Bronchial epithelial cell (primary cell): Measurements from ENCODE around the gene CTDSPL2. TPM values are rescaled to one million over a fixed set of nuclear protein-coding genes. Genes with fewer than 3 reads are reported as not detected.

Source experiments
- DNase-seq: peaks from one replicate; pipeline ENCODE4 v3.0.0-alpha.2; 2010; ENCODE audit warnings: low read depth
- FAIRE-seq: peaks from 2 replicates; lab custom pipeline; 2011; peaks lifted over from hg19 to GRCh38; lab: Jason Lieb, UNC
- H3K27me3 ChIP-seq: 2 replicates; pipeline ENCODE4 v1.5.1; 2011; ENCODE audit warnings: low read length; ENCODE audit not compliant: control insufficient read depth, insufficient read depth
- H3K36me3 ChIP-seq: 2 replicates; pipeline ENCODE4 v1.5.1; 2011; ENCODE audit warnings: low read length; ENCODE audit not compliant: control insufficient read depth, insufficient read depth
- H3K4me3 ChIP-seq: 2 replicates; pipeline ENCODE4 v1.5.1; 2011; ENCODE audit warnings: mild to moderate bottlenecking, low read depth, low read length, control low read depth
- total RNA-seq: library from RNA; depleted of rRNA; stranded (reverse); fragments of >200 nt; gene quantifications from 2 replicates; pipeline ENCODE4 v1.2.1, GENCODE V29; 2014
- TF ChIP-seq, protein P1 (sequence below): IDR thresholded peaks from 2 replicates; pipeline ENCODE4 v1.5.1; 2011; ENCODE audit warnings: mild to moderate bottlenecking, moderate library complexity, low read length, control low read depth, inconsistent platforms; ENCODE audit not compliant: insufficient read depth, severe bottlenecking

CTDSPL2 gene
- total RNA-seq, 1 donor from 2014 or later = 49.0 TPM

DNA sequence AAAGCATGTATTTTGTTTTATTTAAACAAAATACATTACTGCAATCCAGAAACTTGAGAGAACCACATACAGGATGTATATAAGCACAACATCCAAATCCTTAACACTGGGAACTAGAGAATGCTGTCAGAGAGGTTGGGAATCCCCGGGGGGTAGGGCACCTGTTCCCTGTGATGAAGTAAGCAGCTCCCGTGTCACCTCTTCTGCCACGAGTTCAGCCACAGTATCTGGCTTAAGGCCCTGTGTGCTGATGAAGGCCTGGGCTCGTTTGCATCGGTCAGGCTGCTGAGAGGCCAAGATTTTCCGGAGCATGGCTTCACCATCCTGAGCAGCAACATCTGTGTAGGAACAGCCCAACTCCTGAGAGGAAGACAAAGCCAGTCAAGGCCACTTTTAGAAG is 146.0 kb downstream of the CTDSPL2 start:
- peaks cover 20% of the 10 kb centered on the region for H3K36me3 ChIP-seq
- FAIRE-seq = no peak
- H3K27me3 ChIP-seq = no peaks in the 10 kb centered on the region
- TF ChIP-seq, protein P1, sequence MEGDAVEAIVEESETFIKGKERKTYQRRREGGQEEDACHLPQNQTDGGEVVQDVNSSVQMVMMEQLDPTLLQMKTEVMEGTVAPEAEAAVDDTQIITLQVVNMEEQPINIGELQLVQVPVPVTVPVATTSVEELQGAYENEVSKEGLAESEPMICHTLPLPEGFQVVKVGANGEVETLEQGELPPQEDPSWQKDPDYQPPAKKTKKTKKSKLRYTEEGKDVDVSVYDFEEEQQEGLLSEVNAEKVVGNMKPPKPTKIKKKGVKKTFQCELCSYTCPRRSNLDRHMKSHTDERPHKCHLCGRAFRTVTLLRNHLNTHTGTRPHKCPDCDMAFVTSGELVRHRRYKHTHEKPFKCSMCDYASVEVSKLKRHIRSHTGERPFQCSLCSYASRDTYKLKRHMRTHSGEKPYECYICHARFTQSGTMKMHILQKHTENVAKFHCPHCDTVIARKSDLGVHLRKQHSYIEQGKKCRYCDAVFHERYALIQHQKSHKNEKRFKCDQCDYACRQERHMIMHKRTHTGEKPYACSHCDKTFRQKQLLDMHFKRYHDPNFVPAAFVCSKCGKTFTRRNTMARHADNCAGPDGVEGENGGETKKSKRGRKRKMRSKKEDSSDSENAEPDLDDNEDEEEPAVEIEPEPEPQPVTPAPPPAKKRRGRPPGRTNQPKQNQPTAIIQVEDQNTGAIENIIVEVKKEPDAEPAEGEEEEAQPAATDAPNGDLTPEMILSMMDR = no peak
- no peak for DNase-seq
- H3K4me3 ChIP-seq = no peak overlapping the region

DNA sequence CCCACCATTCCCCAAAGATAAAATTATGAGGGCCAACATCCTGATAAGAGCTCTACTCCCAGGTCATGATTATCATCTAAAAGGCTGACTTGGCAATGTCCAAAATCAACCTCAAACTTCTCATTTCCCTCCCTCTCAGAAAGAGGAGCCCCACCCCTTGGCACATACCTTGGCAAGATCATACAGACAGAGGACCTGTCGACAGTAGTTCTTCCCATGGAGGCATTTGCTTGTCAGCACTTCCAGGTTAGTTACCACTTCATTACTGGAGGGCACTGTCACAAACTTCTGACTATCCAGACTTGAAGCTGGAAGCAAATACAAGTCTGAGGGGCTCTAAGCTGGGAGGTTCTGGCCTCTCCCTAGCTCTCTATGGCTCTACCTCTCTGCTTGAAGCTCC is 147.3 kb downstream of the CTDSPL2 start:
- no peak for FAIRE-seq
- DNase-seq = no peak
- Histone ChIP-seq H3K4me3 (no peak overlapping the region), H3K36me3 (peaks cover 20% of the 10 kb centered on the region), H3K27me3 (no peaks in the 10 kb centered on the region)
- TF ChIP-seq, protein P1 = no peak

Other genes with a start within 250 kb of the CTDSPL2 start
- 1.3 and 2.0 TPM in 2 replicates for gene FRMD5, start 232.4 kb upstream of the CTDSPL2 start, total RNA-seq
- gene GOLM2, start 138.9 kb upstream of the CTDSPL2 start, total RNA-seq = 46.5 and 47.7 TPM in 2 replicates
- gene EIF3J, start 109.5 kb downstream of the CTDSPL2 start, total RNA-seq = 40.5 and 52.4 TPM in 2 replicates
- gene SPG11, start 236.0 kb downstream of the CTDSPL2 start, total RNA-seq = 49.8 and 65.5 TPM in 2 replicates